Mammary epithelial cell (primary cell): ENCODE data around the gene HOXB4.

ENCODE experiments used
- EZH2 ChIP-seq: IDR thresholded peaks from 2 replicates; pipeline ENCODE4 v1.6.1; 2012; ENCODE audit warnings: low read length, inconsistent platforms, borderline replicate concordance
- TF ChIP-seq, protein P1 (sequence below), 2 donors: IDR thresholded peaks in 1 of 2; conservative IDR thresholded peaks in 1 of 2; 2 replicates each; pipeline ENCODE4 v1.5.1; 2011 to 2012; ENCODE audit warnings: inconsistent platforms in 2 of 2, low read length in 2 of 2, mild to moderate bottlenecking in 2 of 2, control low read depth in 1 of 2, low read depth in 1 of 2; ENCODE audit not compliant: insufficient read depth in 1 of 2; ENCODE audit errors: extremely low read depth in 1 of 2

- TF ChIP-seq, protein P1, sequence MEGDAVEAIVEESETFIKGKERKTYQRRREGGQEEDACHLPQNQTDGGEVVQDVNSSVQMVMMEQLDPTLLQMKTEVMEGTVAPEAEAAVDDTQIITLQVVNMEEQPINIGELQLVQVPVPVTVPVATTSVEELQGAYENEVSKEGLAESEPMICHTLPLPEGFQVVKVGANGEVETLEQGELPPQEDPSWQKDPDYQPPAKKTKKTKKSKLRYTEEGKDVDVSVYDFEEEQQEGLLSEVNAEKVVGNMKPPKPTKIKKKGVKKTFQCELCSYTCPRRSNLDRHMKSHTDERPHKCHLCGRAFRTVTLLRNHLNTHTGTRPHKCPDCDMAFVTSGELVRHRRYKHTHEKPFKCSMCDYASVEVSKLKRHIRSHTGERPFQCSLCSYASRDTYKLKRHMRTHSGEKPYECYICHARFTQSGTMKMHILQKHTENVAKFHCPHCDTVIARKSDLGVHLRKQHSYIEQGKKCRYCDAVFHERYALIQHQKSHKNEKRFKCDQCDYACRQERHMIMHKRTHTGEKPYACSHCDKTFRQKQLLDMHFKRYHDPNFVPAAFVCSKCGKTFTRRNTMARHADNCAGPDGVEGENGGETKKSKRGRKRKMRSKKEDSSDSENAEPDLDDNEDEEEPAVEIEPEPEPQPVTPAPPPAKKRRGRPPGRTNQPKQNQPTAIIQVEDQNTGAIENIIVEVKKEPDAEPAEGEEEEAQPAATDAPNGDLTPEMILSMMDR (conservative IDR thresholded peaks at IDR 0.05 in 1 of 2, IDR thresholded peaks at IDR 0.05 in 1 of 2; ENCODE audit: extremely low read depth in 1 of 2, insufficient read depth in 1 of 2, low read depth in 1 of 2, low read length in 2 of 2) = no peak
- TF ChIP-seq EZH2 = no peak
These were observed 39.0 kb downstream of the HOXB4 start for GRCh38 chr17:48539177-48539576.
